ENCODE results near the gene CPED1.

The CPED1 gene

GRCh38 chr7:121045090-121045489 is 56.6 kb downstream of the CPED1 start:
- no peak overlapping the region for H3K4me3 ChIP-seq (ENCODE audit: low read depth, low read length)
- TF ChIP-seq, protein P1, sequence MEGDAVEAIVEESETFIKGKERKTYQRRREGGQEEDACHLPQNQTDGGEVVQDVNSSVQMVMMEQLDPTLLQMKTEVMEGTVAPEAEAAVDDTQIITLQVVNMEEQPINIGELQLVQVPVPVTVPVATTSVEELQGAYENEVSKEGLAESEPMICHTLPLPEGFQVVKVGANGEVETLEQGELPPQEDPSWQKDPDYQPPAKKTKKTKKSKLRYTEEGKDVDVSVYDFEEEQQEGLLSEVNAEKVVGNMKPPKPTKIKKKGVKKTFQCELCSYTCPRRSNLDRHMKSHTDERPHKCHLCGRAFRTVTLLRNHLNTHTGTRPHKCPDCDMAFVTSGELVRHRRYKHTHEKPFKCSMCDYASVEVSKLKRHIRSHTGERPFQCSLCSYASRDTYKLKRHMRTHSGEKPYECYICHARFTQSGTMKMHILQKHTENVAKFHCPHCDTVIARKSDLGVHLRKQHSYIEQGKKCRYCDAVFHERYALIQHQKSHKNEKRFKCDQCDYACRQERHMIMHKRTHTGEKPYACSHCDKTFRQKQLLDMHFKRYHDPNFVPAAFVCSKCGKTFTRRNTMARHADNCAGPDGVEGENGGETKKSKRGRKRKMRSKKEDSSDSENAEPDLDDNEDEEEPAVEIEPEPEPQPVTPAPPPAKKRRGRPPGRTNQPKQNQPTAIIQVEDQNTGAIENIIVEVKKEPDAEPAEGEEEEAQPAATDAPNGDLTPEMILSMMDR (IDR thresholded peaks at IDR 0.05): no peak
- H3K36me3 ChIP-seq (ENCODE audit: control insufficient read depth, insufficient read depth, low read length): no peaks in the 10 kb centered on the region
- no peak overlapping the region for H3K9ac ChIP-seq
- no peak overlapping the region for H3K4me2 ChIP-seq (ENCODE audit: low read length)
- no peaks in the 10 kb centered on the region for H3K9me3 ChIP-seq (ENCODE audit: control insufficient read depth, low read length)
- H3K79me2 ChIP-seq: no peaks in the 10 kb centered on the region
- H3K27ac ChIP-seq: no peak overlapping the region
- peaks cover 4% of the 10 kb centered on the region for H3K4me1 ChIP-seq
- H2AFZ ChIP-seq: no peak overlapping the region
- H3K27me3 ChIP-seq (ENCODE audit: control insufficient read depth, insufficient read depth, low read length): no peaks in the 10 kb centered on the region

GRCh38 chr7:121046009-121046408 is 57.5 kb downstream of the CPED1 start:
- Histone ChIP-seq H3K4me3 (ENCODE audit: low read depth, low read length) (no peak overlapping the region), H2AFZ (no peak overlapping the region), H3K27ac (no peak overlapping the region), H3K4me1 (peaks cover 4% of the 10 kb centered on the region), H3K36me3 (ENCODE audit: control insufficient read depth, insufficient read depth, low read length) (no peaks in the 10 kb centered on the region), H3K27me3 (ENCODE audit: control insufficient read depth, insufficient read depth, low read length) (no peaks in the 10 kb centered on the region), H3K9ac (no peak overlapping the region), H3K4me2 (ENCODE audit: low read length) (no peak overlapping the region), H3K79me2 (no peaks in the 10 kb centered on the region), H3K9me3 (ENCODE audit: control insufficient read depth, low read length) (no peaks in the 10 kb centered on the region)
- TF ChIP-seq, protein P1 (IDR thresholded peaks at IDR 0.05): no peak

GRCh38 chr7:121046893-121047468 is 58.5 kb downstream of the CPED1 start:
- H3K79me2 ChIP-seq: no peaks in the 10 kb centered on the region
- no peaks in the 10 kb centered on the region for H3K4me1 ChIP-seq
- no peak overlapping the region for H3K27ac ChIP-seq

GRCh38 chr7:121048195-121048594 is 59.7 kb downstream of the CPED1 start:
- Histone ChIP-seq H3K4me1 (no peaks in the 10 kb centered on the region), H3K27me3 (ENCODE audit: control insufficient read depth, insufficient read depth, low read length) (no peaks in the 10 kb centered on the region), H3K4me3 (ENCODE audit: low read depth, low read length) (no peak overlapping the region), H3K36me3 (ENCODE audit: control insufficient read depth, insufficient read depth, low read length) (no peaks in the 10 kb centered on the region), H3K79me2 (no peaks in the 10 kb centered on the region), H3K27ac (no peak overlapping the region), H3K4me2 (ENCODE audit: low read length) (no peak overlapping the region), H2AFZ (no peak overlapping the region), H3K9ac (no peak overlapping the region), H3K9me3 (ENCODE audit: control insufficient read depth, low read length) (no peaks in the 10 kb centered on the region)
- TF ChIP-seq, protein P1 (IDR thresholded peaks at IDR 0.05): no peak

More at GRCh38 chr7:121046893-121047468, 58.5 kb downstream of the CPED1 start:
- TF ChIP-seq, protein P1 (IDR thresholded peaks at IDR 0.05): no peak
- Histone ChIP-seq H3K27me3 (ENCODE audit: control insufficient read depth, insufficient read depth, low read length) (no peaks in the 10 kb centered on the region), H2AFZ (no peak overlapping the region), H3K4me2 (ENCODE audit: low read length) (no peak overlapping the region), H3K36me3 (ENCODE audit: control insufficient read depth, insufficient read depth, low read length) (no peaks in the 10 kb centered on the region), H3K9me3 (ENCODE audit: control insufficient read depth, low read length) (no peaks in the 10 kb centered on the region), H3K4me3 (ENCODE audit: low read depth, low read length) (no peak overlapping the region), H3K9ac (no peak overlapping the region)
